GM18505 (cell line): ENCODE measurements around the gene NAA15.
"Not testable (repeated sequence)": the region's sequence is repeated elsewhere in the genome, so short reads cannot be mapped to it uniquely, and the experiment has no call there.

Experiments
- ATAC-seq: cut with Tn5 transposase; IDR thresholded peaks from one replicate; pipeline ENCODE4 v1.9.1; 2021; ENCODE audit not compliant: unreplicated experiment
- POLR2A ChIP-seq: IDR thresholded peaks from 4 replicates; pipeline ENCODE4 v1.6.1; 2011; ENCODE audit warnings: borderline replicate concordance; ENCODE audit not compliant: insufficient read depth, insufficient read length; ENCODE audit errors: extremely low read depth

NAA15 gene

DNA sequence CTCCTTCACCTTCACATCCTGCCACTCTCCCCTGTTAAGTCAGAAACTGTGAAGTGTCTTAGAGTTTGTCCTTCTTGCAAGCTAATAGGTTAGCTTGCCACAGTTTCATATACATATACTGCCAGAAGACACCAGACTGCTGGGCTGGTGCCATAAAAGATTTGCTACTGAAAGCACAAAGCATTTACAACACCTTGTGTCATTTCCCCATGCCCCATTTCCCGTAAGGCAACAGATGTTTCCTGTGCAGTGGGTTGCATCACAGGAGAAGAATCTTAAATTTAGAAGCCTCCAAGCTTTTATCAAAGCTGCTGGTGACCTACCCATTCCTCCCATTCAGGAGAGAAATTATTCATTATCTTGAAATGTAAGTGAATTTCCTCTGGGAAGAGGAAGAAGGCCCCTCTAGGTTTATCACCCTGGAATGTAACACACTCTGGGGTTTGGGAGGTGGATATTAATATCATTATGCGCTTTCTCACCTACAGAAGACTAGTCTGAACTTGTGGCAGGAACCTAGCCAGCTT is 118.1 kb downstream of the NAA15 start:
- ATAC-seq, result peak; percentile 89
- no peak for TF ChIP-seq POLR2A

DNA sequence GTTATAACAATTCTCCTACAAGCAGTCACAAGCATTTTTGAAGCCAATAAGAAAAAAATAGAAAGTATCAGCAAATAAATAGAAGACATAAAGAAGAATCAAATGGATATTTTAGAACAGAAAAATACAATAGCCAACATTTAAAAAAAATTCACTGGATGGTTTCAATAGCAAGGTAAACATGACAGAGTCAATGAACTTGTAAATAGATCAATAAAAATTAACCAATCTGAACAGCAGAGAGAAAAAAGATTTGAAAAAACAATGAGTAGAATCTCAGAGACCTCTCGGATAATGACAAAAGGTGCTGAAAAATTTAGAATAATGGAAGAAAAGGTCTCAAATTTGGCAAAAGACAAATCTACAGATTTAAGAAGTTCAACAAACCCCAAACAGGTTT is 119.3 kb downstream of the NAA15 start:
- ATAC-seq, result no peak
- TF ChIP-seq POLR2A, result no peak

DNA sequence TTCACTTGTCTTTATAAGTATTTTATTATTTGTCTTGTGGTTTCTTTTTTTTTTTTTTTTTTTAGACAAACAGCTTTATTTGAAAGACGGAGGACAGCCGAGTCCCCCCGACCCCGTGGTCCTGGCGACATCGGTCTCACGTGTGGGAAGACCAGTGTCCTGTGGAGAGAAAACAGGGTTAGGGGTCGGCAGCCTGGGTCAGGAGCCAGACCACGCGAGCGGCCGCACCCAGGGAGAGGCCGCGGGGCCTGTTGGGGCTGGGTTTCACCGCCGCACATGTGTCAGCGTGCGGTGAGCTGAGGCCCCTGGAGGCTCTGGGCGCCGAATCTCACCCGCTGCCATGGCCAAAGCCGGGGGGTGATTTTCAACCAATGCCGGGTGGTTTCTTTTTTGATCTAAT is 134.8 kb downstream of the NAA15 start:
- no peak for TF ChIP-seq POLR2A
- no peak for ATAC-seq

DNA sequence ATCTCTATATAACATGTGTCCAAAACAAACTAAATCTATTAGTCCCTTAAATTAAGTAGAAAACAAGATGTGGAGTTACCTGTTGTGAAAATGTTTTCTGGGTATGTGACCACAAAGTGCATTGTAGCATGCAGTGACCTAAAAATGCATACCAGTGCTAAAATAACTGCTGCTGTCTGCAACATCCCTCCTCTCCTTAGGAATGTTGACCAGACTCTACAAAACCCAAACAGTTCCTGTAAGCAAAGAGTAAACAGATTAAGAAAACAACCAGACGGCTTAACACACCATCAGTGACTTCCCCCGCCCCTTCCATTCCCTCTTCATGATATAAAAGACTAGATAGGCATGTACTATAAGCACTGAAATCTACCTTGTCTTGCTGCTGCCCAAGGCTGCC is 136.8 kb downstream of the NAA15 start:
- TF ChIP-seq POLR2A, result no peak
- no peak for ATAC-seq

DNA sequence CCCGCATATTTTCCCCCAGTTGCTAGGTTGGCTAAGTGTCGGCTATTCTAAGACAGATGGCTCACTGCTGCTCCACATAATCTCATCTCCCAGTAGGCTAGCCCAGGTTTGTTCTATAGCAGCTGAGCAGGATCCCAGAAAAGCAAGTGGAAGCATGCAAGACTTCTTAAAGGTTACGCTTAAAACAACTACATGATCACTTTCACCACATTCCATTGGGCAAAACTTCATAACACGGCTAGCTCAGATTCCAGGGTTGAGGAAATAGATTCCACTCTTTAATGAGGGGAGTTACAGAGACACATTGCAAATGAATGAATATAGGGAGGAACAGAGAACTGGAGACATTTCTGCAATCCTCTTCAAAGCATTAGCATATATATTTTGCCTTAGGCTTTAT is 139.7 kb downstream of the NAA15 start:
- TF ChIP-seq POLR2A, result no peak
- ATAC-seq, result no peak

DNA sequence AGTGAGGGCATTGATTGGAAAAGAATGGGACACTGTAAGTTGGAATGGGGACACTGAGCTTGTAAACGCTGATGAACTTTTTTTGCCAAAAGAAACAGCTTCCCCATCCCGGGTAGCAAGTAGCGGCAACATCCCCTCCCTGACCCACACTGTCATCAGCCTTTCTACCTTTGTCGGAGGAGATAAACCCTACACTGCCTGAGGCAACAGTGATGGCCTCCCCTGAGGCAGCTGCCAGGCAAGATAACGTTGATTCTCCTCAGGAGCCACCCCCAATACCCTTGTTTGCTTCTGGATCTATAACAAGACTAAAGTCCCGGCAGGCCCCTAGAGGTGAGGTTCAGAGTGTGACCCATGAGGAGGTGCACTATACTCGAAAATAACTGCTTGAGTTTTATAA is 142.4 kb downstream of the NAA15 start:
- no peak for ATAC-seq
- no peak for TF ChIP-seq POLR2A

DNA sequence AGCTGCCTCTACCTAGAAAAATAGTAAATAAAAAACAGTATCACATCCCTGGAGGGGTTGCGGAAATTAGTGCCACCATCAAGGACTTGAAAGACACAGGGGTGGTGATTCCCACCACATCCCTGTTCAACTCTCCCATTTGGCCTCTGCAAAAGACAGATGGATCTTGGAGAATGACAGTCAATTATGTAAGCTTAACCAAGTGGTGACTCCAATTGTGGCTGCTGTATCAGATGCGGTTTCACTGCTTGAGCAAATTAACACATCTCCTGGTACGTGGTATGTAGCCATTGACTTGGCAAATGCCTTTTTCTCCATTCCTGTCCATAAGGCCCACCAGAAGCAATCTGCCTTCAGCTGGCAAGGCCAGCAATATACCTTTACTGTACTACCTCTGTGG is 143.6 kb downstream of the NAA15 start:
- ATAC-seq, result not testable (repeated sequence)

DNA sequence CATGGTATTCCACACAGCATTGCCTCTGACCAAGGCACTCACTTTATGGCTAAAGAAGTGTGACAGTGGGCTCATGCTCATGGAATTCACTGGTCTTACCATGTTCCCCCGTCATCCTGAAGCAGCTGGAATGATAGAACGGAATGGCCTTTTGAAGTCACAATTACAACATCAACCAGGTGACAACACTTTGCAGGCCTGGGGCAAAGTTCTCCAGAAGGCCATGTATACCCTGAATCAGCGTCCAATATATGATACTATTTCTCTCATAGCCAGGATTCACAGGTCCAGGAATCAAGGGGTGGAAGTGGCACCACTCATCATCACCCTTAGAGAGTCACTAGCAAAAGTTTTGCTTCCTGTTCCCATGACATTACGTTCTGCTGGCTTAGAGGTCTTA is 145.8 kb downstream of the NAA15 start:
- ATAC-seq, result not testable (repeated sequence)

DNA sequence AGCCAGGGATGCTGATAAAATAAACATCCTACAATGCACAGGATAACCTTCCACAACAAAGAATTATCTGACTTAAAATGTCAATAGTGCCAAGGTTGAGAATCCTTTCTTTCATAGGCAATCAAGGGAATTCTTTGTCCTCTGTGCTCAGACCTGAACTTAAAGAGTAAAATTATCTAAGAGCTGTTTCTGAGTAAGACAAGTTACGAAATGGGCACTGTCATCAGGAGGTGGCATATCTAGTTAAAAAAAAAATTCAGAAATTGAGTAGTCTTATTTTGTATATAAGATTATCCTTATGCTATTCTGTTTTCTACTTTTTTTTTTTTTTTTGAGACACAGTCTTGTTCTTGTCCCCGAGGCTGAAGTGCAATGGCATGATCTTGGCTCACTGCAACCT is 149.3 kb downstream of the NAA15 start:
- no peak for ATAC-seq

DNA sequence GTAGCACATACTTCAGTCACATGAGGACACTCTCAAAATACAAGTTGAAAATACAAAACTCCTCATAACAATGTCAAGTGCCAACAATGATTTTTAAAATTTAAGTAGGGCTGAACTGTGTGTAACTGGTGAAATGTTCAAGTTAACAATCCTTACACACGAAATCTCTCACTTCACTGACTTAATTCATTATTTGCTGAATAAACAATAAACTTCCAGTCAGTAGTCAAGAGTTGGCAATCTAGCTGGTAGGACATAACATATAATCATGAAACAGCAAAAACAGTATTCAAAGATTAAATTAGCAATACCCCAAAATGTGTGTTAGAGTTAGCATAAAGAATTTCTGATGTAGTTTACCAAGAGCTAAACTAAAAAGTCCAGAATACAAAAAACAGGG is 150.7 kb downstream of the NAA15 start:
- no peak for TF ChIP-seq POLR2A
- ATAC-seq, result no peak

More for the DNA sequence above, 149.3 kb downstream of the NAA15 start:
- no peak for TF ChIP-seq POLR2A

DNA sequence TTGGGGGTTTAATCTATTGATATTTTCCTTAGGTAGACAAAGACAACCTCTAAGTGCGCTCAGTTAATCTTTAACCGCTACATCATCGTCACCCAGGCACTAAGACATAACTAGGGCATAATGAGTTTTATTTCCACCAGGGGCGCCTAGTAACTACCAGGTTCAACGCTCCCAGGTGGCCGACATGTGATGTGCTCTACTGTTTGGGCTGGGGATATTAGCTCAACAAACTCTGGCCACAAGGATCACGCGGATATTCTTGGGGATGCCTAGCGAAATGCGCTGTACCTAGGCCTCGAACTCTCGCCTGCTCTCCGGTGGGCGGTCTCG is 151.7 kb downstream of the NAA15 start:
- no peak for TF ChIP-seq POLR2A
- ATAC-seq, result peak; percentile 38

DNA sequence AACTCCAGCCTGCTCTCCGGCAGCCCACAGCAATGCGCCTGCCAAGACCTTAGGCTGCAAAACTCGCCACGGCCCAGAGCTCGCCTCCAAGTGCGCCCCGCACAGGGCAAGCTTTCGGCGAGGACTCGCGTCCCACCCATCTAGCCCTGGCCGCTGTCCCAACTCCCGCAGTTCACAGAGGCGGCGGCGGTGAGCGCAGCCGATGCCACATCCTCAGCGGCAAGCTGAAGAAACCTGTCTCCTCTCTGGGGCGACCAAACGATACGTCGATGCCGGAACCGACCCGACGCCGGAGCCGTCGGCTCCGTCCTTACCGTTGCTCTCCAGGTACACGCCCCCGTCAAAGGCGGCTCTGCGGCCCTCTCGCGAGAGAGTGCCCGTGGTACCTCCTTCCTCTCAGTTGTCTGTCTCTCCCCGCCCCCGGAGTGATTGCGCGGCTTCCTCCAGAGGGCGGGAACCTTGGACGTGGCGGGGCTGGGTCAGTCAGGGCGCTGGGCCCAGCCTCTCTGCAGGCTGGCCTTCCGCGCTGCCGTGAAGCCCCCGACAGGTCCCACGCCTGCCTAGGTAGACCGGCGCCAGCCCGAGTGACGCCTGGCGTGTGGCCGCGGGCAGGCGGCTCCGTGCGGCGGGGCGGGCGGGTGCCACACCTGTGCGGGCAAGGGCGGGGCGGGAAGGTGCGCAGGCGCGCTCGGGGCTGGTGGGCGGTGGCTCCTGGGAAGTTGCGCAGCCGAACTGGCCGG is 152.2 kb downstream of the NAA15 start:
- peak; percentile 92 for TF ChIP-seq POLR2A
- peak; percentile 89 for ATAC-seq

DNA sequence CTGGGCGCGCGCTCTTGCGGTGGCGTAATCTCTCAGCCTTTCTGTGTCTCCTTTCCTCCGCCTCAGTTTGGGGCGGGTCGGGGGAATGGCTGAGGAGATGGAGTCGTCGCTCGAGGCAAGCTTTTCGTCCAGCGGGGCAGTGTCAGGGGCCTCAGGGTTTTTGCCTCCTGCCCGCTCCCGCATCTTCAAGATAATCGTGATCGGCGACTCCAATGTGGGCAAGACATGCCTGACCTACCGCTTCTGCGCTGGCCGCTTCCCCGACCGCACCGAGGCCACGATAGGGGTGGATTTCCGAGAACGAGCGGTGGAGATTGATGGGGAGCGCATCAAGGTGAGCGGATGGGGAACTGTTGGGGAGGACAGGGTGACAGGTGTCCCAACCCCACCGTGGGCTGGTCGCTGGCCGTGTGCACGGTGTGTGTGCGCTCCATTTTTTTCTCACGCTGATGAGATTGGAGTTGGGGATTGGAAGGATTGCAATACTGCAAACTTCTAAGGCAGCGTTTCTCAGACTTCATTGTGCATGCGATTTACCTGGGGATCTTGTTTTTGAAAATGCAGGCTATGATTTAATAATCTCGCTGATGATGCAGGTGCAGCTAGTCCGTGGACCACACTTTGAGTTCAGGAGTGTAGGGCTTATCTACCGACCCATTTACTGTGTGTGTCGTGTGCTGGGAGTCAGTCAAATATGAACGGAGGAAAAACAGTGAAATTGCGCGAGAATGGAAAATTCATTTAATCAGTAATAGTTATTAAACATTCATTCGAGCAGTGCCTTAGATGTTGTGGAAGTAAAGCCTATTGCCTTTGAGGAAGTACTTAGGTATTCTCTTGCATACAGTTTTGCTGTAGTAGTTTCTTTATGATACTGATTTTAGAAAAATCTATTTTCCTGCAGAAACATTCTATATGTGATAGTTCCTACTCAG is 153.1 kb downstream of the NAA15 start, which contains the start of gene RAB33B:
Gene RAB33B, plus strand, starts transcription at position 11 of the 935 bp plus-strand sequence. Its CDS starts 75 bp downstream, at position 86.
- no peak for TF ChIP-seq POLR2A
- peak; percentile 3 for ATAC-seq

DNA sequence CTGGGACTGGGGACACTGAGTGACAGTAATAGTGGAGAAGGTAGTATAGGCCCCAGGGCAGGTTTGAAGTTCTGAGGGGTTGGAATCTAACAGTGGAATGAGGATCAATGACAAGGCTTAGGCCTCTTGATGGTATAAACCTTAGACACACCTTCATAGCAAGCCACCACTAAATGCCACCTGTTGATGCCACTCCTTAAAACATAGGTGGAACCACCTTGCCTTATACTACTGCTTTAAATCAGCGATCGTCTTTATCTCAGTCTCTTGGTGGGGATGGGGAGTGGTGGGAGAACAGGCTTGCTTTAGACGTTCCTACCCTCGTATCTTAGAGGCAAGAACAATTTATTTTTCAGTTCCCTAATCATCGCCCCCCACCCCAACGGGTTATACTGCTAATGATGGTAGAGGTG is 153.8 kb downstream of the NAA15 start:
- TF ChIP-seq POLR2A, result no peak
- no peak for ATAC-seq
